ENCODE data around the gene S100A8. TPM values are rescaled to one million over a fixed set of nuclear protein-coding genes. Genes with fewer than 3 reads are reported as not detected.

The S100A8 gene
- total and polyA plus RNA-seq, 2 donors: 291 to 754 TPM

GRCh38 chr1:153363641-153364040 is 27.2 kb downstream of the S100A8 start:
- no peaks in the 10 kb centered on the region for H3K36me3 ChIP-seq (ENCODE audit: control insufficient read depth in 2 of 2, insufficient read depth in 2 of 2, low read length in 1 of 2)
- no peak for DNase-seq (ENCODE audit: low read depth in 6 of 9, low spot score in 9 of 9)
- no peaks in the 10 kb centered on the region for H3K9me3 ChIP-seq (ENCODE audit: control insufficient read depth in 2 of 2, insufficient read depth in 1 of 2, low read length in 1 of 2)
- WGBS: 93% methylated on average over 3 of the region's 3 CpGs
- no peak overlapping the region for H3K4me3 ChIP-seq (ENCODE audit: low read length in 2 of 2)
- no peaks in the 10 kb centered on the region for H3K27me3 ChIP-seq (ENCODE audit: control insufficient read depth in 2 of 2, insufficient read depth in 1 of 2, low read length in 1 of 2)
- peaks cover 0 to 20% of the 10 kb centered on the region in 2 donors for H3K4me1 ChIP-seq (ENCODE audit: control insufficient read depth in 2 of 2, insufficient read depth in 2 of 2, low read length in 2 of 2)
- no peak overlapping the region for H3K27ac ChIP-seq (ENCODE audit: low read depth in 1 of 2, low read length in 1 of 2)

GRCh38 chr1:153362187-153362775 is 28.6 kb downstream of the S100A8 start:
- 92% methylated on average over 3 of the region's 3 CpGs for WGBS
- Histone ChIP-seq H3K27ac (ENCODE audit: low read depth in 1 of 2, low read length in 1 of 2) (no peak overlapping the region), H3K4me1 (ENCODE audit: control insufficient read depth in 2 of 2, insufficient read depth in 2 of 2, low read length in 2 of 2) (peaks cover 0 to 27% of the 10 kb centered on the region in 2 donors), H3K4me3 (ENCODE audit: low read length in 2 of 2) (no peak overlapping the region), H3K36me3 (ENCODE audit: control insufficient read depth in 2 of 2, insufficient read depth in 2 of 2, low read length in 1 of 2) (no peaks in the 10 kb centered on the region), H3K27me3 (ENCODE audit: control insufficient read depth in 2 of 2, insufficient read depth in 1 of 2, low read length in 1 of 2) (no peaks in the 10 kb centered on the region), H3K9me3 (ENCODE audit: control insufficient read depth in 2 of 2, insufficient read depth in 1 of 2, low read length in 1 of 2) (no peaks in the 10 kb centered on the region)
- DNase-seq (ENCODE audit: low read depth in 6 of 9, low spot score in 9 of 9): no peak

DNA sequence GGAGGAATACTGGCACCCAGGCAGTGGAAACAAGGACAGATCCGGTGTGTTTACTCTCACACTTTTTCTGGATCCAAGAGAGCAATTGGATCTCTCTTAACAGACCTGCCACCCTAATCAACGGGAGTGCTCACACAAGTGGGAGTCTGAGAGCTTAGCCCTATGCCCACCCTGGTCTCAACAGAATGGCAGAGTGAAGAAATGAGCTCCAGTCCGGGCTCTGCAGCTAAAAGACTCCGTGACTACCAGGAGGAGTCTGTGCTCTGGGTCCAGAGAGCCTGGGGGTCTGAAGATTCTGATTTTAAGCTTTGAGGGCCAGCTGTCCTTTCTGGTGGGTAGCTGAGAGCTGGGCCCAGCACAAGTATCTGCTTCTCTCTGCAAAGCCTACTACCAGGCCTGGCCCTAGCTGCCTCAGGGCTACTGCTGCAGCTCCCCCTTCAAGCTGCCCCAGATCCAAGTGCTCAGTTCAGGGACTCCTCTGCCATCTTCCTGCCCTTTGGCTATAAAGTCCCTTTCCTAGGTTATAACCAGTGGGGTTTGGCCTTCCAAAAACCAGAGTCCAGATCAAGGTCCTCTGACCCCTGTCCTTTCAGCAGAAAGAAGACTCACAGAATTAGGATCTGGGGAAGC is 29.3 kb downstream of the S100A8 start:
- no peaks in the 10 kb centered on the region for H3K36me3 ChIP-seq (ENCODE audit: control insufficient read depth in 2 of 2, insufficient read depth in 2 of 2, low read length in 1 of 2)
- no peak overlapping the region for H3K4me3 ChIP-seq (ENCODE audit: low read length in 2 of 2)
- 93% methylated on average over 4 of the region's 4 CpGs for WGBS
- H3K9me3 ChIP-seq (ENCODE audit: control insufficient read depth in 2 of 2, insufficient read depth in 1 of 2, low read length in 1 of 2): no peaks in the 10 kb centered on the region
- peaks cover 0 to 29% of the 10 kb centered on the region in 2 donors for H3K4me1 ChIP-seq (ENCODE audit: control insufficient read depth in 2 of 2, insufficient read depth in 2 of 2, low read length in 2 of 2)
- no peak for DNase-seq (ENCODE audit: low read depth in 6 of 9, low spot score in 9 of 9)
- H3K27ac ChIP-seq (ENCODE audit: low read depth in 1 of 2, low read length in 1 of 2): no peak overlapping the region
- H3K27me3 ChIP-seq (ENCODE audit: control insufficient read depth in 2 of 2, insufficient read depth in 1 of 2, low read length in 1 of 2): no peaks in the 10 kb centered on the region

DNA sequence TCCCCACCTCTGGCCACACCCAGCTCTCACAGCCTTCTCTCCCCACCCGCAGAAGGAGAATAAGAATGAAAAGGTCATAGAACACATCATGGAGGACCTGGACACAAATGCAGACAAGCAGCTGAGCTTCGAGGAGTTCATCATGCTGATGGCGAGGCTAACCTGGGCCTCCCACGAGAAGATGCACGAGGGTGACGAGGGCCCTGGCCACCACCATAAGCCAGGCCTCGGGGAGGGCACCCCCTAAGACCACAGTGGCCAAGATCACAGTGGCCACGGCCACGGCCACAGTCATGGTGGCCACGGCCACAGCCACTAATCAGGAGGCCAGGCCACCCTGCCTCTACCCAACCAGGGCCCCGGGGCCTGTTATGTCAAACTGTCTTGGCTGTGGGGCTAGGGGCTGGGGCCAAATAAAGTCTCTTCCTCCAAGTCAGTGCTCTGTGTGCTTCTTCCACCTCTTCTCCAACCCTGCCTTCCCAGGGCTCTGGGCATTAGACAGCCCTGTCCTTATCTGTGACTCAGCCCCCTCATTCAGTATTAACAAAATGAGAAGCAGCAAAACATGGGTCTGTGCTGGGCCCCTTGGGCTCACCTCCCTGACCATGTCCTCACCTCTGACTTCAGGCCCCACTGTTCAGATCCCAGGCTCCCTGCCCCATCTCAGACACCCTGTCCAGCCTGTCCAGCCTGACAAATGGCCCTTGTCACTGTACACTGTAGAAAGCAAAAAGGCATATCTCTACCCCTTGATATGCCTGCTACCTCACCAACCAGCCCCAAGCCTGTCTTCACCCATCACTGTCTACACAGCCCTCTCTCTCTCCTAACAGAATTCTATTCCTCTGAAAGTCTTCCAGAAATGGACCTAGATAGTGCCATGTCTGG is 30.0 kb downstream of the S100A8 start:
- no peak overlapping the region for H3K4me3 ChIP-seq (ENCODE audit: low read length in 2 of 2)
- peaks cover 0 to 29% of the 10 kb centered on the region in 2 donors for H3K4me1 ChIP-seq (ENCODE audit: control insufficient read depth in 2 of 2, insufficient read depth in 2 of 2, low read length in 2 of 2)
- no peaks in the 10 kb centered on the region for H3K36me3 ChIP-seq (ENCODE audit: control insufficient read depth in 2 of 2, insufficient read depth in 2 of 2, low read length in 1 of 2)
- H3K27ac ChIP-seq (ENCODE audit: low read depth in 1 of 2, low read length in 1 of 2): no peak overlapping the region
- H3K9me3 ChIP-seq (ENCODE audit: control insufficient read depth in 2 of 2, insufficient read depth in 1 of 2, low read length in 1 of 2): no peaks in the 10 kb centered on the region
- DNase-seq (ENCODE audit: low read depth in 6 of 9, low spot score in 9 of 9): no peak
- WGBS: 96% methylated on average over 11 of the region's 11 CpGs
- H3K27me3 ChIP-seq (ENCODE audit: control insufficient read depth in 2 of 2, insufficient read depth in 1 of 2, low read length in 1 of 2): no peaks in the 10 kb centered on the region

DNA sequence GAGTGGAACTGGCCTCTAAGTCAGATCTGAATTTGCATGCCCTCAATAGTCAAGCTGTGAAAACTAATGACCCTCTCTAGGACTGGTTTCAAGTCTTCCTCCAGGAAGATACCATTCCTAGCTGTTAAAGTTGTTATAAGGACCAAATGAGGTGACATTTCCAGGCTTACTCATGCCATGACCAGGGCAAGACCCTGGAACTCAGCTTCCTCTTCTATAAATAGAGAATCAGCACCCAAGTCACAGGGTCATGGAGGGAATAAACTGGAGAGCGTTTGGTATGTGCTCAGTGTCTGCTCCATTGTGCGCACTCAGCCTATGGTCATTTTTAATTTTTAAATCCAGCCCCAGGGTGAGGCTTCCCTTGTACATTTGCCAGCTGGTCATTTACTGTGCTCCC is 30.7 kb downstream of the S100A8 start:
- H3K27ac ChIP-seq (ENCODE audit: low read depth in 1 of 2, low read length in 1 of 2): no peak overlapping the region
- H3K36me3 ChIP-seq (ENCODE audit: control insufficient read depth in 2 of 2, insufficient read depth in 2 of 2, low read length in 1 of 2): no peaks in the 10 kb centered on the region
- WGBS: 97% methylated on average over 2 of the region's 2 CpGs
- DNase-seq (ENCODE audit: low read depth in 6 of 9, low spot score in 9 of 9): no peak
- no peaks in the 10 kb centered on the region for H3K9me3 ChIP-seq (ENCODE audit: control insufficient read depth in 2 of 2, insufficient read depth in 1 of 2, low read length in 1 of 2)
- no peak overlapping the region for H3K4me3 ChIP-seq (ENCODE audit: low read length in 2 of 2)
- no peaks in the 10 kb centered on the region for H3K27me3 ChIP-seq (ENCODE audit: control insufficient read depth in 2 of 2, insufficient read depth in 1 of 2, low read length in 1 of 2)
- peaks cover 0 to 26% of the 10 kb centered on the region in 2 donors for H3K4me1 ChIP-seq (ENCODE audit: control insufficient read depth in 2 of 2, insufficient read depth in 2 of 2, low read length in 2 of 2)

GRCh38 chr1:153359241-153359640 is 31.6 kb downstream of the S100A8 start:
- no peaks in the 10 kb centered on the region for H3K36me3 ChIP-seq (ENCODE audit: control insufficient read depth in 2 of 2, insufficient read depth in 2 of 2, low read length in 1 of 2)
- H3K4me3 ChIP-seq (ENCODE audit: low read length in 2 of 2): no peak overlapping the region
- no peaks in the 10 kb centered on the region for H3K27me3 ChIP-seq (ENCODE audit: control insufficient read depth in 2 of 2, insufficient read depth in 1 of 2, low read length in 1 of 2)
- H3K27ac ChIP-seq (ENCODE audit: low read depth in 1 of 2, low read length in 1 of 2): no peak overlapping the region
- no peak for DNase-seq (ENCODE audit: low read depth in 6 of 9, low spot score in 9 of 9)
- no peaks in the 10 kb centered on the region for H3K9me3 ChIP-seq (ENCODE audit: control insufficient read depth in 2 of 2, insufficient read depth in 1 of 2, low read length in 1 of 2)
- peaks cover 0 to 20% of the 10 kb centered on the region in 2 donors for H3K4me1 ChIP-seq (ENCODE audit: control insufficient read depth in 2 of 2, insufficient read depth in 2 of 2, low read length in 2 of 2)
- 94% methylated on average over 6 of the region's 6 CpGs for WGBS

DNA sequence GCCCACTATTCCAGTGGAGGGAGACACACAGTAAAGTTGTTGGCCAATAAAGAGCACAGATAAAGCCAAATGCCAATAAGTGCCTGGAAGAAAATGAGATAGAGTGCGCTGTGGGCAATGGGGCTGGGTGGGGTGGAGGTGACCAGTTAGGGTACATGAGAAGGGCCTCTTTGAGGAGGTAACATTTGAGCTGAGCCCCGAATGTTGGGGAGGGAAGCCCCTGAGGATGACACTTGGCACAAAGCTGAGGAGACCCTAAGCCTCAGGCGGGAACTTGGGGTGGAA is 32.2 kb downstream of the S100A8 start:
- H3K4me3 ChIP-seq (ENCODE audit: low read length in 2 of 2): no peak overlapping the region
- no peak overlapping the region for H3K27ac ChIP-seq (ENCODE audit: low read depth in 1 of 2, low read length in 1 of 2)
- no peaks in the 10 kb centered on the region for H3K27me3 ChIP-seq (ENCODE audit: control insufficient read depth in 2 of 2, insufficient read depth in 1 of 2, low read length in 1 of 2)
- WGBS: 95% methylated on average over 3 of the region's 3 CpGs
- DNase-seq (ENCODE audit: low read depth in 6 of 9, low spot score in 9 of 9): no peak
- peaks cover 0 to 16% of the 10 kb centered on the region in 2 donors for H3K4me1 ChIP-seq (ENCODE audit: control insufficient read depth in 2 of 2, insufficient read depth in 2 of 2, low read length in 2 of 2)
- H3K36me3 ChIP-seq (ENCODE audit: control insufficient read depth in 2 of 2, insufficient read depth in 2 of 2, low read length in 1 of 2): no peaks in the 10 kb centered on the region
- H3K9me3 ChIP-seq (ENCODE audit: control insufficient read depth in 2 of 2, insufficient read depth in 1 of 2, low read length in 1 of 2): no peaks in the 10 kb centered on the region

- DNase-seq (ENCODE audit: low read depth in 6 of 9, low spot score in 9 of 9): no peak
- WGBS: 69% methylated on average over 11 of the region's 11 CpGs
These were observed 32.8 kb downstream of the S100A8 start, which contains the start of gene S100A9 for GRCh38 chr1:153357853-153358690. Gene S100A9 (plus strand): TSS chr1:153357854. CDS start chr1:153358284, 430 bp downstream.

More at GRCh38 chr1:153357853-153358690, 32.8 kb downstream of the S100A8 start, which contains the start of gene S100A9:
- Histone ChIP-seq H3K4me3 (ENCODE audit: low read length in 2 of 2) (no peak within 1 kb of the TSS), H3K9me3 (ENCODE audit: control insufficient read depth in 2 of 2, insufficient read depth in 1 of 2, low read length in 1 of 2) (no peaks in the 10 kb centered on the region), H3K27me3 (ENCODE audit: control insufficient read depth in 2 of 2, insufficient read depth in 1 of 2, low read length in 1 of 2) (no peaks in the 10 kb centered on the region), H3K4me1 (ENCODE audit: control insufficient read depth in 2 of 2, insufficient read depth in 2 of 2, low read length in 2 of 2) (peaks cover 0 to 12% of the 10 kb centered on the region in 2 donors), H3K27ac (ENCODE audit: low read depth in 1 of 2, low read length in 1 of 2) (no peak within 1 kb of the TSS), H3K36me3 (ENCODE audit: control insufficient read depth in 2 of 2, insufficient read depth in 2 of 2, low read length in 1 of 2) (no peaks in the 10 kb centered on the region)
